GM12892 (cell line): Measurements from ENCODE around the gene JAK3.

Experiments used
- POLR2A ChIP-seq: IDR thresholded peaks from 2 replicates; pipeline ENCODE4 v1.6.1; 2011; ENCODE audit warnings: low read depth, low read length, control low read depth
- POLR2AphosphoS5 ChIP-seq: IDR thresholded peaks from 2 replicates; pipeline ENCODE4 v1.6.1; 2011; ENCODE audit warnings: low read depth, low read length, control low read depth
- TAF1 ChIP-seq: IDR thresholded peaks from 2 replicates; pipeline ENCODE4 v1.6.1; 2011; ENCODE audit warnings: low read depth, mild to moderate bottlenecking, control low read depth, low read length, borderline replicate concordance

DNA sequence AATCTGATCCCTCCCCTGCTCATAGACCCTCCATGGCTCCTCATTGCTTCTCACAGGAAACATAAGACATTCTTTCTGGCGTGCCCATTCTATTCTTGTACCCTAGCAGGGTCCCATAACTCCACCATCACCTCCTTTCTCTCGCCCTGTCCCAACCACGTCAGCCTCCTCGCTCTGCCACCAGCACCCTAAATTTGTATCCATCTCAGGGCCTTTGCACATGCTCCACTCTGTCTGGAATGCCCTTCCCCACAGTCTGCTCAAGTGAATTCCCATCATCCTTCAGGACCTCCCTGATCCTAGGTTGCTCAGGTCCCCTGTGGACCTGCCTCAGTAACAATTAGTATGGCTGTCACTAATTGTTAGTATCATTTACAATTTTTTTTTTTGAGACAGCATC lies 42.4 kb downstream of the JAK3 start:
- no peak for TF ChIP-seq POLR2A
- TF ChIP-seq POLR2AphosphoS5: no peak
- no peak for TF ChIP-seq TAF1
